ENCODE data around the gene MACO1. TPM values are rescaled to one million over a fixed set of nuclear protein-coding genes. Genes with fewer than 3 reads are reported as not detected.

MACO1 gene
- total and polyA plus RNA-seq, 5 donors from 2014 or later, result 5.0 to 20.3 (median 5.8) TPM

GRCh38 chr1:25531082-25531461 is 100.4 kb downstream of the MACO1 start:
- Histone ChIP-seq H3K36me3 (ENCODE audit: control insufficient read depth, insufficient read depth, low read length) (no peaks in the 10 kb centered on the region), H3K9me3 (ENCODE audit: control insufficient read depth in 2 of 2, low read length in 2 of 2) (no peaks in the 10 kb centered on the region), H3K27ac (ENCODE audit: insufficient read depth, low read length, poor library complexity, severe bottlenecking) (no peak overlapping the region), H3K4me3 (ENCODE audit: low read depth, low read length) (no peak overlapping the region), H3K27me3 (ENCODE audit: control insufficient read depth, insufficient read depth, low read length) (no peaks in the 10 kb centered on the region), H3K4me1 (ENCODE audit: control insufficient read depth, insufficient read depth, low read length, poor library complexity, severe bottlenecking) (no peaks in the 10 kb centered on the region)
- peaks cover 0 to 4% (median 0%) of the 10 kb centered on the region in 4 donors for H3K4me1 Mint-ChIP-seq
- no peak overlapping the region for H3K4me3 Mint-ChIP-seq
- no peak for DNase-seq
- no peaks in the 10 kb centered on the region for H3K36me3 Mint-ChIP-seq
- H3K27ac Mint-ChIP-seq, result no peak overlapping the region
- H3K9me3 Mint-ChIP-seq, result no peaks in the 10 kb centered on the region
- ATAC-seq (ENCODE audit: low read depth in 2 of 2), result no peak
- no peaks in the 10 kb centered on the region for H3K27me3 Mint-ChIP-seq

- ATAC-seq (ENCODE audit: low read depth in 2 of 2) (no peak), DNase-seq (no peak)
- no peaks in the 10 kb centered on the region for H3K9me3 ChIP-seq (ENCODE audit: control insufficient read depth in 2 of 2, low read length in 2 of 2)
- no peak overlapping the region for H3K27ac ChIP-seq (ENCODE audit: insufficient read depth, low read length, poor library complexity, severe bottlenecking)
- H3K27me3 ChIP-seq (ENCODE audit: control insufficient read depth, insufficient read depth, low read length), result no peaks in the 10 kb centered on the region
- peaks cover 0 to 4% (median 0%) of the 10 kb centered on the region in 4 donors for H3K4me1 Mint-ChIP-seq
- no peak overlapping the region for H3K4me3 Mint-ChIP-seq
- H3K27ac Mint-ChIP-seq, result peak overlapping the region in 1 of 3 donors; percentile 55
- no peak overlapping the region for H3K4me3 ChIP-seq (ENCODE audit: low read depth, low read length)
- no peaks in the 10 kb centered on the region for H3K4me1 ChIP-seq (ENCODE audit: control insufficient read depth, insufficient read depth, low read length, poor library complexity, severe bottlenecking)
- no peaks in the 10 kb centered on the region for H3K36me3 ChIP-seq (ENCODE audit: control insufficient read depth, insufficient read depth, low read length)
- H3K36me3 Mint-ChIP-seq, result no peaks in the 10 kb centered on the region
- H3K27me3 Mint-ChIP-seq, result peaks cover 7% of the 10 kb centered on the region
- H3K9me3 Mint-ChIP-seq, result no peaks in the 10 kb centered on the region
These were observed 102.3 kb downstream of the MACO1 start for GRCh38 chr1:25532970-25533369.

DNA sequence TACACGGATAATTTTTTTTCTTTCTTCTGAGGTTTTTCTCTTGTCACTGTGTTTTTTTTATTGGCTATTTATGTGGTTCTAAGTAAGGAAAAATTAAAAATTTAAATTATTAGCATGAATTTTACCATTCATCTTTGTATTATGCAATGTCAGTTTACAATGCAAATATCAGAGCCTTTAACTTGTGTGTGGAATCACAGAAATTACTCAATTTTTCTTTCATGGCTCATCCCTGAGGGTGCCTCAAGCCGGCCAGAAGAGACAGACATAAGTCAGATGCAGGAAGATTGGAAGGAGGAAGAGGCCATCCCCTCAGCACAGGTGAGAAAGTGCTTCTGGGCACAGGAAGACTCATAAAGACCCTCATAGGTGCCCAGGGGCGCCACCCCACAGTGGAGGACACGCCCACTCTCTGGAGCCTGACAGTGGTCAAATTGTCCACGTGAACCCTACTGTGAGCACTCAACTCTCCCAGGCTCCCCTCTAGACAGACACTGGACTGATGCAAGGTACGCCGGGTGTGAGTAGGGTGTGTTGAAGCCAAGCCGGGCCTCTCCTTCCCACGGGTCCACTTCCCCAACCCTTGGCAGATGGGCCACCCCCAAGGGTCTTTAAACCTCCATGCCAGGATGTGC is 103.2 kb downstream of the MACO1 start:
- Mint-ChIP-seq H3K4me1 (peaks cover 0 to 4% (median under 1%) of the 10 kb centered on the region in 4 donors), H3K36me3 (no peaks in the 10 kb centered on the region), H3K27ac (no peak overlapping the region), H3K4me3 (no peak overlapping the region), H3K27me3 (peaks cover 7% of the 10 kb centered on the region), H3K9me3 (no peaks in the 10 kb centered on the region)
- Histone ChIP-seq H3K4me3 (ENCODE audit: low read depth, low read length) (no peak overlapping the region), H3K9me3 (ENCODE audit: control insufficient read depth in 2 of 2, low read length in 2 of 2) (no peaks in the 10 kb centered on the region), H3K27me3 (ENCODE audit: control insufficient read depth, insufficient read depth, low read length) (no peaks in the 10 kb centered on the region), H3K27ac (ENCODE audit: insufficient read depth, low read length, poor library complexity, severe bottlenecking) (no peak overlapping the region), H3K4me1 (ENCODE audit: control insufficient read depth, insufficient read depth, low read length, poor library complexity, severe bottlenecking) (no peaks in the 10 kb centered on the region), H3K36me3 (ENCODE audit: control insufficient read depth, insufficient read depth, low read length) (no peaks in the 10 kb centered on the region)
- ATAC-seq (ENCODE audit: low read depth in 2 of 2), result no peak
- DNase-seq, result no peak

DNA sequence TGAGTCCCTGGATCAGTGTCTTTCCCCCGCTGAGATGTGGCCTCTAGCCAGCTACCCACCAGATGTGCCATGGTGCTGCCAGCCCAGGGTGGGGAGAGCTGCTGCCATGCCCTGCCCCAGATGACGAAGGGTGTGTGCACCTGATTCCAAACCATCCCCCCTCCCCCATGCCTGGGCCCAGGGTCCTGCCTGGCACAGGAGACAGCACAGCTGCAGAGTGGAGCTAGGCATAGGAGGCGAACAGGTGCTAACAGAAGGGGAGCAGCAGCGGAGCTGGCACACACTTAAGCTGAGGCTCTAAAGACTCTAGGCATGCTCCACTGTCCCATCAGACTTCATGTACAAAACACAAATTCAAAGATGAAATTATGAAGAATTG is 103.7 kb downstream of the MACO1 start:
- H3K9me3 Mint-ChIP-seq, result no peaks in the 10 kb centered on the region
- H3K36me3 Mint-ChIP-seq, result no peaks in the 10 kb centered on the region
- H3K4me3 Mint-ChIP-seq, result no peak overlapping the region
- Histone ChIP-seq H3K27me3 (ENCODE audit: control insufficient read depth, insufficient read depth, low read length) (no peaks in the 10 kb centered on the region), H3K9me3 (ENCODE audit: control insufficient read depth in 2 of 2, low read length in 2 of 2) (no peaks in the 10 kb centered on the region), H3K27ac (ENCODE audit: insufficient read depth, low read length, poor library complexity, severe bottlenecking) (no peak overlapping the region), H3K4me1 (ENCODE audit: control insufficient read depth, insufficient read depth, low read length, poor library complexity, severe bottlenecking) (no peaks in the 10 kb centered on the region), H3K36me3 (ENCODE audit: control insufficient read depth, insufficient read depth, low read length) (no peaks in the 10 kb centered on the region), H3K4me3 (ENCODE audit: low read depth, low read length) (no peak overlapping the region)
- peaks cover 0 to 2% (median under 1%) of the 10 kb centered on the region in 4 donors for H3K4me1 Mint-ChIP-seq
- DNase-seq, result no peak
- ATAC-seq (ENCODE audit: low read depth in 2 of 2), result no peak
- peaks cover 7% of the 10 kb centered on the region for H3K27me3 Mint-ChIP-seq
- H3K27ac Mint-ChIP-seq, result no peak overlapping the region

DNA sequence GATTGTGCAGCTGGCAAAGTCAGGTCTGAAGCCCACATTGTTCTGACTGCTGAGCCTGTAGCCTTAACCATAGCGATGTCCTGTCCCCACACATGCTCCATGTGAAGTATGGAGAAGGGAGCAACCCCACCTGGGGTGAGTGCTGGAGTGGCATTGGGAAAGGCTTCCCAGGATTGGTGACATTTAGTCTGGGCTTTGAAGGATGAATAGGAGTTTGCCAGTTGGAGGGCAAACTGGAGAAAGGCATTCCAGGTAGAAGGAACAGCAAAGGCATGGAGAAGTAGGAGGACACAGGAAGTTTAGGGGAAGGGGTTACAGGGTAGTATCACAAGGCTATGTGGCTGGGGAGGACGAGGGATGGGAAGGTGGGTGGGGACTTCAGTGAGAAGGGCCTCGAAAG is 105.4 kb downstream of the MACO1 start:
- no peaks in the 10 kb centered on the region for H3K36me3 ChIP-seq (ENCODE audit: control insufficient read depth, insufficient read depth, low read length)
- H3K4me1 ChIP-seq (ENCODE audit: control insufficient read depth, insufficient read depth, low read length, poor library complexity, severe bottlenecking), result no peaks in the 10 kb centered on the region
- Mint-ChIP-seq H3K27ac (no peak overlapping the region), H3K27me3 (peaks cover 7% of the 10 kb centered on the region), H3K4me1 (peaks cover 0 to 2% (median under 1%) of the 10 kb centered on the region in 4 donors), H3K4me3 (peak overlapping the region in 1 of 4 donors; percentile 33), H3K9me3 (no peaks in the 10 kb centered on the region), H3K36me3 (no peaks in the 10 kb centered on the region)
- H3K9me3 ChIP-seq (ENCODE audit: control insufficient read depth in 2 of 2, low read length in 2 of 2), result no peaks in the 10 kb centered on the region
- no peak overlapping the region for H3K4me3 ChIP-seq (ENCODE audit: low read depth, low read length)
- no peak overlapping the region for H3K27ac ChIP-seq (ENCODE audit: insufficient read depth, low read length, poor library complexity, severe bottlenecking)
- no peaks in the 10 kb centered on the region for H3K27me3 ChIP-seq (ENCODE audit: control insufficient read depth, insufficient read depth, low read length)
- ATAC-seq (ENCODE audit: low read depth in 2 of 2) (no peak), DNase-seq (no peak)

DNA sequence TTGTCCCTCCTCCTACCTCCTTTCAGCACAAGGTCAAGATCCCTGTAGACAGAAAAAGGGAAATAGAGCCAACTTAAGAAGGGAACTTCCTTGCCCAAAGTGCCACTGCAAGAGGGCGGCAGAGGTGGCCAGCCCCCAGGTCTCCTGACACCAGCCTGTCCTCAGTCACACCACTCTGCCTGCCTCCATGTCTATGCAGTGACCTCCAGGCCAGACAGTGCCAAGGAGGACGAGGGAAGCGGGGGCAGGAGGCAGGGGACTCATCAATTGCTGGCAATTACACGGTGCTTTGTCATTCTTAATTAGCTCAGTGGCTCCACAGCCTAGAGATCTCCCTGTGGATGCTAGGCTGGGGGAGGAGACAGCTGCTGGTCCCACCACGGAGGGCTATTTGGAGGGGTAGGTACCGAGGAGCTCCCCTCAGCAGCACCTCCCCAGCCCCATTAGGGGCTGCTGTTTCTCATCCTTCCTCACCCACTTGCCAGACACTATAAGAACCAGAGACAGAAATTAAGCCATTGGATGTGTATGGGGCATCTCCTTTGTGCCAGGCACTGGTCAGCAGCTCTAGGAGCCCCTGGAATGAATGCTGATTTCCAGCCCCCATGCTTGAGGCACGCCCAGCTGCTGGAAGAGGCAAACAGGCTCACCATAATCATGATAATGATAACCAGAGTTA is 106.6 kb downstream of the MACO1 start:
- Histone ChIP-seq H3K4me1 (ENCODE audit: control insufficient read depth, insufficient read depth, low read length, poor library complexity, severe bottlenecking) (no peaks in the 10 kb centered on the region), H3K9me3 (ENCODE audit: control insufficient read depth in 2 of 2, low read length in 2 of 2) (no peaks in the 10 kb centered on the region), H3K4me3 (ENCODE audit: low read depth, low read length) (no peak overlapping the region), H3K36me3 (ENCODE audit: control insufficient read depth, insufficient read depth, low read length) (no peaks in the 10 kb centered on the region), H3K27ac (ENCODE audit: insufficient read depth, low read length, poor library complexity, severe bottlenecking) (no peak overlapping the region), H3K27me3 (ENCODE audit: control insufficient read depth, insufficient read depth, low read length) (no peaks in the 10 kb centered on the region)
- DNase-seq, result no peak
- Mint-ChIP-seq H3K9me3 (no peaks in the 10 kb centered on the region), H3K4me1 (peaks cover 0 to 5% (median under 1%) of the 10 kb centered on the region in 4 donors), H3K27ac (no peak overlapping the region), H3K4me3 (no peak overlapping the region), H3K27me3 (peaks cover 7% of the 10 kb centered on the region), H3K36me3 (no peaks in the 10 kb centered on the region)
- no peak for ATAC-seq (ENCODE audit: low read depth in 2 of 2)

DNA sequence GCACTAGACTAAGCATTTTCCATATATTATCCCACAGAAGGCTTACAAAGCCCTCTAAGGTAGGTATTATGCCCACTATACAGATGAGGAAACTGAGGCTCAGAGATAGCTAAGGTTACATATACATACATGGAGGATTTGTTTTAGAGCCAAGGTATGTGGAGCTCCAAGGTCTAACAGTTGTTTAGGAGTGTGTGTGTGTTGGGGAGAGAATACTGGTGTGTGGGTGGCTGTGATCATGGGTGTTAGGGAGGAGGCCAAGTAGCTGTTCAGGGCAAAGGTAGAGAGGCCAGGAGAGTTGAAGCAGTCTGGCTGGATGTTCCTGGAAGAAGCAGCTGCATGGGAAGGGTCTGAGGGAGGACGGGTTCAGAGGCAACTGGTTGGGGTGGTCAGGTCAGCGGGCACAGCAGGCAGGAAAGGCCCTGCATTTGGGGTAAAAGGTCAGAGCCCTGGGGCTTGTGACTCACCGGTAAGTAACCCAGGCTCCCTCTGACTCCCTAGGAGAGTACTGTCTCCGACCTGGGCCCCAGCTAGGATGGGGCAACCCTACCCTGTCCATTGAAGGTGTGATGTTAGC is 107.6 kb downstream of the MACO1 start:
- Mint-ChIP-seq H3K9me3 (no peaks in the 10 kb centered on the region), H3K4me3 (peak overlapping the region in 2 of 4 donors; percentile 22 to 48), H3K36me3 (no peaks in the 10 kb centered on the region), H3K27me3 (peaks cover 7% of the 10 kb centered on the region), H3K4me1 (peaks cover 0 to 9% (median 2%) of the 10 kb centered on the region in 4 donors), H3K27ac (peak overlapping the region in 2 of 3 donors; percentile 21 to 76)
- Histone ChIP-seq H3K4me1 (ENCODE audit: control insufficient read depth, insufficient read depth, low read length, poor library complexity, severe bottlenecking) (no peaks in the 10 kb centered on the region), H3K27me3 (ENCODE audit: control insufficient read depth, insufficient read depth, low read length) (no peaks in the 10 kb centered on the region), H3K27ac (ENCODE audit: insufficient read depth, low read length, poor library complexity, severe bottlenecking) (no peak overlapping the region), H3K36me3 (ENCODE audit: control insufficient read depth, insufficient read depth, low read length) (no peaks in the 10 kb centered on the region), H3K4me3 (ENCODE audit: low read depth, low read length) (no peak overlapping the region), H3K9me3 (ENCODE audit: control insufficient read depth in 2 of 2, low read length in 2 of 2) (no peaks in the 10 kb centered on the region)
- DNase-seq (no peak), ATAC-seq (ENCODE audit: low read depth in 2 of 2) (no peak)

Measured in CD4-positive, CD25-positive, alpha-beta regulatory T cell (primary cell).